Measurements from ENCODE around the gene CCDC73. TPM values are rescaled to one million over a fixed set of nuclear protein-coding genes. Genes with fewer than 3 reads are reported as not detected.
"Not testable (repeated sequence)": the region's sequence is repeated elsewhere in the genome, so short reads cannot be mapped to it uniquely, and the experiment has no call there.

CCDC73 gene
- total RNA-seq, 1 donor = not detected

GRCh38 chr11:32606220-32606619 is 188.2 kb downstream of the CCDC73 start:
- DNase-seq (ENCODE audit: low read depth) = no peak
- no peak for TF ChIP-seq CTCF (IDR thresholded peaks at IDR 0.05; ENCODE audit: insufficient read depth, low read length)
- H3K4me3 ChIP-seq (ENCODE audit: low read depth, low read length) = no peak overlapping the region

GRCh38 chr11:32602657-32603415 is 191.6 kb downstream of the CCDC73 start:
- peak; percentile 52 for DNase-seq (ENCODE audit: low read depth)
- H3K4me3 ChIP-seq (ENCODE audit: low read depth, low read length) = no peak overlapping the region
- no peak for TF ChIP-seq CTCF (IDR thresholded peaks at IDR 0.05; ENCODE audit: insufficient read depth, low read length)

GRCh38 chr11:32597921-32598320 is 196.5 kb downstream of the CCDC73 start:
- no peak for TF ChIP-seq CTCF (IDR thresholded peaks at IDR 0.05; ENCODE audit: insufficient read depth, low read length)

GRCh38 chr11:32596114-32596513 is 198.3 kb downstream of the CCDC73 start:
- H3K4me3 ChIP-seq (ENCODE audit: low read depth, low read length); DNase-seq (ENCODE audit: low read depth): not testable (repeated sequence)

More at GRCh38 chr11:32597921-32598320, 196.5 kb downstream of the CCDC73 start:
- no peak for DNase-seq (ENCODE audit: low read depth)
- H3K4me3 ChIP-seq (ENCODE audit: low read depth, low read length) = no peak overlapping the region

GRCh38 chr11:32594272-32594671 is 200.2 kb downstream of the CCDC73 start:
- TF ChIP-seq CTCF (IDR thresholded peaks at IDR 0.05; ENCODE audit: insufficient read depth, low read length) = no peak
- no peak overlapping the region for H3K4me3 ChIP-seq (ENCODE audit: low read depth, low read length)
- no peak for DNase-seq (ENCODE audit: low read depth)

GRCh38 chr11:32586576-32587190 is 207.8 kb downstream of the CCDC73 start:
- peak; percentile 30 for DNase-seq (ENCODE audit: low read depth)
- H3K4me3 ChIP-seq (ENCODE audit: low read depth, low read length) = no peak overlapping the region
- peak; percentile 43 for TF ChIP-seq CTCF (IDR thresholded peaks at IDR 0.05; ENCODE audit: insufficient read depth, low read length)

- no peak for TF ChIP-seq CTCF (IDR thresholded peaks at IDR 0.05; ENCODE audit: insufficient read depth, low read length)
- peak overlapping the region; percentile 83 for H3K4me3 ChIP-seq (ENCODE audit: low read depth, low read length)
- DNase-seq (ENCODE audit: low read depth) = no peak
Observed at GRCh38 chr11:32584921-32585320, 209.5 kb downstream of the CCDC73 start.
